Chondrocyte (in vitro differentiated cells): ENCODE results near the gene HADHA. TPM values are rescaled to one million over a fixed set of nuclear protein-coding genes. Genes with fewer than 3 reads are reported as not detected.

Experiments
- DNase-seq: peaks from one replicate; pipeline ENCODE4 v3.0.0; 2021; ENCODE audit warnings: mixed read lengths, low spot score
- H3K27ac Mint-ChIP-seq: one replicate; pipeline ENCODE4 v1.8.0; 2021; ENCODE audit warnings: mild to moderate bottlenecking, moderate library complexity, mixed read lengths; ENCODE audit not compliant: unreplicated experiment
- H3K27me3 Mint-ChIP-seq: 2 replicates; pipeline ENCODE4 v1.8.0; 2021; ENCODE audit warnings: low read depth, mixed read lengths
- H3K36me3 Mint-ChIP-seq: 2 replicates; pipeline ENCODE4 v1.8.0; 2021; ENCODE audit warnings: low read depth, mixed read lengths
- H3K4me1 Mint-ChIP-seq: 2 replicates; pipeline ENCODE4 v1.8.0; 2021; ENCODE audit warnings: low read depth, mild to moderate bottlenecking, mixed read lengths
- H3K4me3 Mint-ChIP-seq: one replicate; pipeline ENCODE4 v1.8.0; 2021; ENCODE audit warnings: mild to moderate bottlenecking, moderate library complexity, mixed read lengths; ENCODE audit not compliant: unreplicated experiment
- H3K9me3 Mint-ChIP-seq: 2 replicates; pipeline ENCODE4 v1.8.0; 2021; ENCODE audit warnings: low read depth, mixed read lengths
- total RNA-seq: library from RNA; stranded (reverse); gene quantifications from 3 replicates; pipeline ENCODE4 v1.2.1, GENCODE V29; 2021
- TF ChIP-seq, protein P1 (sequence below): fragments of 200-600 bp; sonication (generic); IDR thresholded peaks from 2 replicates; pipeline ENCODE4 v1.5.0; 2021; ENCODE audit warnings: antibody characterized with exemption, mild to moderate bottlenecking, moderate library complexity

Gene HADHA
- total RNA-seq, 1 donor from 2014 or later = 98.0 TPM

DNA sequence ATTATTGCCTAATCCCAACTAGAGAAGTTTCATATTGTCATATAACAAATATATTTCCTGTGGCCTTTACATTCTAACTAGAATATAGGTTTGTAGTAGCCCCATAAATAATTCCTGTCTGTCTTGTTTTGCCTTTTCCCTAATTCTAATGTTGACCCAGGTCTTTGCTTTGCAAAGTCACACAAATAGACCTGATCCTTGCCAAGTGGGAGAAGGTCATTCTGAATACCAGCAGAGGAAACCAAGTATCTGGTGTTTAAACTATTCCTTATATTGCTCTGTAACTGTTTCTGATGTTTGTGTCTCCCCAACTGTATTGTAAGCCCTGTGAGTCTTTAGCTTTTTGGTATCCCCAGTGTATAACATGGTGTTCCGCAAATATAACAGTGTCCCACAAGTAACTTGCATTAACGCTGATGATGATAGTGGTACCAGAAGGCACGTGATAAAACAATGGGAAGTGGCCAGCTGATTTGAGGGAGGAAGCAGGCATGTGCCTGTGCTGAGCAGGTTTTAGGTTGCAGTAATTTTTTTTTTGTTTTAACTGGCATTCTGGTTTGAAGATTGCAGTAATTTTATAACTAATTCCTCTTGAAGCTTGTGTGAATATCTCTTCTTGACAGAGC lies 11.4 kb upstream of the HADHA start:
- no peak for DNase-seq
- H3K9me3 Mint-ChIP-seq = no peaks in the 10 kb centered on the region
- H3K27me3 Mint-ChIP-seq = no peaks in the 10 kb centered on the region
- no peak overlapping the region for H3K27ac Mint-ChIP-seq
- peaks cover 4% of the 10 kb centered on the region for H3K4me1 Mint-ChIP-seq
- peaks cover 11% of the 10 kb centered on the region for H3K36me3 Mint-ChIP-seq
- TF ChIP-seq, protein P1, sequence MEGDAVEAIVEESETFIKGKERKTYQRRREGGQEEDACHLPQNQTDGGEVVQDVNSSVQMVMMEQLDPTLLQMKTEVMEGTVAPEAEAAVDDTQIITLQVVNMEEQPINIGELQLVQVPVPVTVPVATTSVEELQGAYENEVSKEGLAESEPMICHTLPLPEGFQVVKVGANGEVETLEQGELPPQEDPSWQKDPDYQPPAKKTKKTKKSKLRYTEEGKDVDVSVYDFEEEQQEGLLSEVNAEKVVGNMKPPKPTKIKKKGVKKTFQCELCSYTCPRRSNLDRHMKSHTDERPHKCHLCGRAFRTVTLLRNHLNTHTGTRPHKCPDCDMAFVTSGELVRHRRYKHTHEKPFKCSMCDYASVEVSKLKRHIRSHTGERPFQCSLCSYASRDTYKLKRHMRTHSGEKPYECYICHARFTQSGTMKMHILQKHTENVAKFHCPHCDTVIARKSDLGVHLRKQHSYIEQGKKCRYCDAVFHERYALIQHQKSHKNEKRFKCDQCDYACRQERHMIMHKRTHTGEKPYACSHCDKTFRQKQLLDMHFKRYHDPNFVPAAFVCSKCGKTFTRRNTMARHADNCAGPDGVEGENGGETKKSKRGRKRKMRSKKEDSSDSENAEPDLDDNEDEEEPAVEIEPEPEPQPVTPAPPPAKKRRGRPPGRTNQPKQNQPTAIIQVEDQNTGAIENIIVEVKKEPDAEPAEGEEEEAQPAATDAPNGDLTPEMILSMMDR = no peak
- no peak overlapping the region for H3K4me3 Mint-ChIP-seq

DNA sequence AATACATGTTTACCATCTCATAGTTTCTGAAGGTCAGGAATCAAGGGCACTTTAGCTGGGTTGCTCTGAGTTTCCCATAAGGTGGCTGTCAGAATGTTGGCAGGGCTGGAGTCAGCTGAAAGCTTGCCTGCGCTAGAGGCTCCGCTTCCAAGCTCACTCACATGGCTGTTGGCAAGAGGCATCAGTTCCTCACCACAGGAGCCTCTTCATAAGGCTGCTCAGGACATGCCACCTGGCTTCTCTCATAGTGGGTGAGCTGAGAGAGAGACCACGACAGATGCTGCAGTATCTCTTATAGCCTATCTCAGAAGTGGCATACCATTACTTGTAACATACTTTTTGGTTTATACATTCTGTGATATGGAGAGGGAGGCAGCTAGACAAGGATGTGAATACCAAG lies 7.5 kb upstream of the HADHA start:
- H3K36me3 Mint-ChIP-seq = no peaks in the 10 kb centered on the region
- TF ChIP-seq, protein P1 = no peak
- no peaks in the 10 kb centered on the region for H3K27me3 Mint-ChIP-seq
- H3K4me1 Mint-ChIP-seq = peaks cover 8% of the 10 kb centered on the region
- H3K4me3 Mint-ChIP-seq = no peak overlapping the region
- no peaks in the 10 kb centered on the region for H3K9me3 Mint-ChIP-seq
- DNase-seq = no peak
- no peak overlapping the region for H3K27ac Mint-ChIP-seq

DNA sequence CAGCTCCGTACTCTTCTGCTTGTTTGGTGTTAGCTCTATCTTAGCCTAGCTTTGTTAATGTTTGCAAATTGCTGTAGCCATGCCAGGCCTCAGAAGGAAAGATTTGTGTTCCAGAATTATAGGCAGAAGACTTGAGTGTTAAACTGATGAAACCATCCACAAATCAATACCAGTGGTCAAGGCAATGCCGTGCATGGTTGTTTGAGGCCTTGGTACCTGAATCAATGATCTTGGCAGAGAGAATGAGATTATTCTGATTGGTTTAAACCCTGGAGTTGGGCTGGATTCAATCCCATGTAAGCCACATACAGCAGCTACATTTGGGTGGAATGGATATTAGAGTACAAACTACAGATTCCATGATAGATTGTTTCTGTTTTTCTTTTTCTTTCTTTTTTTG lies 5.2 kb upstream of the HADHA start:
- no peaks in the 10 kb centered on the region for H3K9me3 Mint-ChIP-seq
- DNase-seq = no peak
- no peak overlapping the region for H3K4me3 Mint-ChIP-seq
- no peak overlapping the region for H3K27ac Mint-ChIP-seq
- peaks cover 24% of the 10 kb centered on the region for H3K4me1 Mint-ChIP-seq
- no peaks in the 10 kb centered on the region for H3K36me3 Mint-ChIP-seq
- H3K27me3 Mint-ChIP-seq = no peaks in the 10 kb centered on the region
- TF ChIP-seq, protein P1 = no peak

DNA sequence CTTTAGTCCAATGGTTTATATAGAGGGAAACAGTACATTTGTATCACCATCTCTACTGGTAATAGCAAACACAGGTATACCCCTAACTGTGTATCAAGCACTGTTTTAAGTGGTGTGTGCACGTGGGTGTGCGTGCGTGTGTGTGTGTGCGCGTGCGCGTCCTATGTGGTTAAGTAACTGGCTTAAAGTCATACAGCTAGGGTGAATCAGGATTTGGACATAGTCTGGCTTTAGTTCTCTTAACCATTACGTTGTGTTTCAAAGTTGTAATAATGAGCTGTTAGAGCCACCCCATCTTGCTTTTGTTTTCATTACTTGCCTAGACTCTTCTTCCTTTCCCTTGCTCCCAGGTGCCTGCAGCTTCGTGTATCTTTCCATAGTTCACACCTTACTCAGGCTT lies 2.4 kb upstream of the HADHA start:
- Mint-ChIP-seq H3K9me3 (no peaks in the 10 kb centered on the region), H3K27ac (peak overlapping the region; percentile 100), H3K36me3 (no peaks in the 10 kb centered on the region), H3K4me1 (peaks cover 39% of the 10 kb centered on the region), H3K27me3 (no peaks in the 10 kb centered on the region), H3K4me3 (peak overlapping the region; percentile 92)
- TF ChIP-seq, protein P1 = no peak
- no peak for DNase-seq

DNA sequence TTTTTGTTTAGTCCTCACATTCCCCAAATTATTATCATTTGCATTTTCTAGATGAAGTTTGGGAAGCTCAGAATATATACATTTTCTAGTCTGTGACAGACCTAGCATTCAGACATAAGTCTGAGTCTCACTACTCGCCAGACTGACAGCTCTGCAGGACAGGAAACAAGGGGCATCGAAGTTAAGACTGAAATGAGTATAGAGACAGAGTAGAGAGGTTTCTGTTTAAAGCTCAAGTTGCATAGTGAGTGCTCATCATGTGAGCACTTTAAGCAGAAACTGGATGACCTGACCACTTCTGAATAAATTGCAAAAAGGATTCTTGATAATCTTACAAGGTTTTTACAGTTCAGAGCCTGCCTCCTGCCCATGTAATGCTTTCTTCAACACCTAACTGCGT lies 1.4 kb upstream of the HADHA start:
- H3K36me3 Mint-ChIP-seq = no peaks in the 10 kb centered on the region
- H3K4me1 Mint-ChIP-seq = peaks cover 43% of the 10 kb centered on the region
- TF ChIP-seq, protein P1 = no peak
- no peaks in the 10 kb centered on the region for H3K9me3 Mint-ChIP-seq
- DNase-seq = no peak
- H3K27me3 Mint-ChIP-seq = no peaks in the 10 kb centered on the region
- H3K27ac Mint-ChIP-seq = peak overlapping the region; percentile 100
- peak overlapping the region; percentile 92 for H3K4me3 Mint-ChIP-seq
